Measurements from ENCODE around the gene MMP24. TPM values are rescaled to one million over a fixed set of nuclear protein-coding genes. Genes with fewer than 3 reads are reported as not detected.

Gene MMP24
- total RNA-seq, 1 experiment from 2014 or later: not detected

DNA sequence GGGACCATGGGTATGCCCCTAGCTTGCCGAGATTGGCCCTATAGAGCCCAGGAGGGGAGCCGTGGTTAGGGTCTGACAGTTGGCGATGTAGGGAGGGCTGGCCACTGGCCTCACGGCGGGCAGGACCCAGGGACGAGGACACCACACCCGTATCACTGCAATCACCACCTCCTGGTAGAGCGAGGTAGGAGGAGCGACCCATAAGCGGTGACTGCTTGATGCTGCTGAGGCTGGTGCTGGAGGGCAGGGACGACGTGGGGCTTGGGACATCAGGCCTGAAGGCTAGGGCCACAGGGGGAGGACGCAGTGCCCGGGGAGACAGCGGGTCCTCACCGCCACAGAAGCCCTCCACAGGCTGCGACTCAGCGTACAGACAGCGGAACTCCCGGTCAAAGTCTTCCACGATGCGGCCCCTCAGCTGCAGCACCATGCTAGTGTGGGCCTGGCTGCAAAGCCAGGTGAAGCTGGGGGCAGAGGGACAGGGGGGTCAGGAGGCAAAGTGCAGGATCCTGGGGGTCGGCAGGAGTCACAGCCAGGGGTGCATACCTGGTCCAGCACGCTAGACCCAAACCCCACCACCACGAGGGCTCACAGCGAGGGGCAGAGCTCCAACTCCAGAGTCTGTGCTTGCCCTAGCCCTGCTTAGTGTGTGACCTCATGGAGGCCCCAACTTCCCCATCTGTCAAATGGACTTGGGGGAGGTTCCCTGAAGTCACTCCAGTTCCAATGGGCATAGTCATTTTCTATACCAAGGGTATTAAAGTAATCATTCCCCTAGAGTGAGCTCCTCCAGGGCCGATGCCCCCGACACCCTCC, 61.2 kb downstream of the MMP24 start:
- BruUV-seq (replicated peaks): no TSS peak
- H3K27me3 Mint-ChIP-seq (ENCODE audit: insufficient read depth, unreplicated experiment): no peaks in the 10 kb centered on the region
- TF ChIP-seq CTCF (IDR thresholded peaks at IDR 0.05; ENCODE audit: unreplicated experiment): no peak
- no peak overlapping the region for H3K4me3 Mint-ChIP-seq (ENCODE audit: unreplicated experiment)
- H3K27ac Mint-ChIP-seq (ENCODE audit: low read depth, unreplicated experiment): no peak overlapping the region
- POLR2A ChIA-PET: interaction anchor here (1.6 to 2.2 kb wide), 2 partner anchors 12 to 16 kb away, joined by 4 to 6 read pairs; no protein-coding TSS in a partner anchor
- intact Hi-C loops (cut with micrococcal nuclease): no loop called here
- CTCF ChIA-PET: interaction anchor here (0.6 to 2.7 kb wide), 4 partner anchors 16 to 181 kb away, joined by 3 to 16 read pairs (median 4); no protein-coding TSS in a partner anchor
- no peaks in the 10 kb centered on the region for H3K9me3 Mint-ChIP-seq (ENCODE audit: unreplicated experiment)
- peaks cover 14% of the 10 kb centered on the region for H3K4me1 Mint-ChIP-seq (ENCODE audit: insufficient read depth, unreplicated experiment)
- no peak for DNase-seq (ENCODE audit: unreplicated experiment)
- peaks cover 6% of the 10 kb centered on the region for H3K36me3 Mint-ChIP-seq (ENCODE audit: insufficient read depth, unreplicated experiment)

DNA sequence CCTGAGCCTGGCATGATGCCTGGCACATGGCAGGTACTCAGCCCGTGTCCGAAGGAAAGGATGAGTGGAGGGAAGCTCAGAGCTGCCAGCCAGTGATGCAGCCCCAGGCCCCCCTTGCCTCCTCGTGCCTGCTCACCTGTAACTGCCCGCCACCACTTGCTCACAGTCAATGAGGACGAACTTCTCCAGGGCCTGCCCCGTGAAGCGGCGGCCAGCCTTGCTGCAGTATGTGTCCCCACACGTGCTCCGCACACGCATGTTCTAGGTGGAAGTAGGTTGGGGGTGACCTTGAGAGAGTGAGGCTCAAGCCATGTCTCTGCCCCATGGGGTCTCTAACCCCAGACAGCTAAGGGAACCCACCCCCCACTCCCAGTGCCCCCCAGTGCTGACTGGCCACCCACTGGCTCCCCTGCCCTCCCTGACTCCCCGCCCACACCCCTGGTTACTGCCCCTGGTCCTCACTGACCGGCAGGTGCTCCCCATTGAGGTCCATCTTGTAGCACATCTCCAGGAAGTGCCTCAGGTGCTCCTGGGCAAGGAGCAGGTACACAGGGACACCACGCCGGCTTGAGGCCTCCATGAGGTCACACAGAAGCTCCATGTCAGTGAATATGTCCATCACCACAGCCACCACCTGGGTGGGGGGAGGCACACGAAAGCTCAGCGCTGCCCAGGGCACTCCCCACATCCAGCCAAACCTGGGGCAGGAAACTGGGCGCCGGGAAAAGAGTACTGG, 62.0 kb downstream of the MMP24 start:
- POLR2A ChIA-PET: interaction anchor here (1.2 to 2.2 kb wide), 2 partner anchors 11 to 13 kb away, joined by 4 to 6 read pairs; no protein-coding TSS in a partner anchor

DNA sequence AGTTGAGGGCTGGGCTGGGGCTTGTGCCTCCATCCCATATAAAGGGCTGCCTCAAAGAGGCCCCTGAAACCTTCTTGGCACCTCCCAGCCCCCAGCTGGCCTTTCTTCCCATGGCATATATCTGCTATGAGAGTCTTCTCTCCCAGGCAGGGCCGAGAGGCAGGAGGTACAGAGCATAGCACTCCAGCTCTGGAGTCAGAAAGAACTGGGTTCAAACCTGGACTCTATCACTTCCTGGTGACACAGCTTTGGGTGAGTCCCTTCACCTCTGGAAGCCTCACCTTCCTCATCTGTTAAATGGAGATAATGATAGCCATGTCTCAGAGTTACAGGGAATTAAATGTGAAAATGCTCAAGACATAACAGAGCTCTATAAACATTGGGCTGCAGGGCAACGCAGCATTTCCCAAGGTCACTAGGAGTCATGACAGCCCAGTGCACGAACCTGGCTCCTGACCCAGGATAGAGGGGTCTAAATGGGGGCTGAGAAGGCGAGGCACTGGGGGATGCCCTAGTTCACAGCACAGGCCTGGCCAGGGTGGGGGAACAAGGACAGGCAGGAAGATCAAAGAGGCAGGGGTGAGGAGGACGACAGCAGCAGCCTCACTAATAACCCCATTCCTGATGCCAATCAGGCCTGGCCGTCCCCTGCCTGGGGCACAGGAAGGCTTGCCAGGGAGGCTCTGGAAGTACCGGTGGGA, 63.8 kb downstream of the MMP24 start:
- CTCF ChIA-PET: interaction anchor here (0.6 to 2.7 kb wide), 4 partner anchors 10 to 22 kb away, joined by 3 to 16 read pairs (median 4); no protein-coding TSS in a partner anchor
- TF ChIP-seq CTCF (IDR thresholded peaks at IDR 0.05; ENCODE audit: unreplicated experiment): no peak
- DNase-seq (ENCODE audit: unreplicated experiment): no peak
- Mint-ChIP-seq H3K4me3 (ENCODE audit: unreplicated experiment) (no peak overlapping the region), H3K27me3 (ENCODE audit: insufficient read depth, unreplicated experiment) (no peaks in the 10 kb centered on the region), H3K27ac (ENCODE audit: low read depth, unreplicated experiment) (no peak overlapping the region), H3K9me3 (ENCODE audit: unreplicated experiment) (no peaks in the 10 kb centered on the region), H3K4me1 (ENCODE audit: insufficient read depth, unreplicated experiment) (peaks cover 8% of the 10 kb centered on the region), H3K36me3 (ENCODE audit: insufficient read depth, unreplicated experiment) (no peaks in the 10 kb centered on the region)
- POLR2A ChIA-PET: interaction anchor here (0.8 to 1.3 kb wide), 4 partner anchors 10 to 165 kb away, joined by 3 to 5 read pairs (median 3); partner anchors contain the start of gene CEP250
- BruUV-seq (replicated peaks): no TSS peak
- intact Hi-C loops (cut with micrococcal nuclease): no loop called here

More for the DNA sequence above, 62.0 kb downstream of the MMP24 start:
- Mint-ChIP-seq H3K27me3 (ENCODE audit: insufficient read depth, unreplicated experiment) (no peaks in the 10 kb centered on the region), H3K4me3 (ENCODE audit: unreplicated experiment) (no peak overlapping the region), H3K27ac (ENCODE audit: low read depth, unreplicated experiment) (no peak overlapping the region), H3K36me3 (ENCODE audit: insufficient read depth, unreplicated experiment) (peaks cover 6% of the 10 kb centered on the region), H3K4me1 (ENCODE audit: insufficient read depth, unreplicated experiment) (peaks cover 14% of the 10 kb centered on the region), H3K9me3 (ENCODE audit: unreplicated experiment) (no peaks in the 10 kb centered on the region)
- DNase-seq (ENCODE audit: unreplicated experiment): no peak
- BruUV-seq (replicated peaks): no TSS peak
- intact Hi-C loops (cut with micrococcal nuclease): no loop called here
- CTCF ChIA-PET: interaction anchor here (0.6 to 2.7 kb wide), 5 partner anchors 14 to 175 kb away, joined by 3 to 16 read pairs (median 4); no protein-coding TSS in a partner anchor
- TF ChIP-seq CTCF (IDR thresholded peaks at IDR 0.05; ENCODE audit: unreplicated experiment): no peak
